Activated CD4-positive, CD25-positive, alpha-beta regulatory T cell treated with anti-CD3 and anti-CD28 coated beads, Interleukin-2, amount 50 U/mL, for 16 hours (primary cell): Measurements from ENCODE around the gene DTX2.
"Not testable (repeated sequence)": the region's sequence is repeated elsewhere in the genome, so short reads cannot be mapped to it uniquely, and the experiment has no call there.

Experiments
- DNase-seq: peaks from one replicate; pipeline ENCODE4 v3.0.0-alpha.2; 2020; ENCODE audit warnings: low read depth, low spot score

DTX2 gene

DNA sequence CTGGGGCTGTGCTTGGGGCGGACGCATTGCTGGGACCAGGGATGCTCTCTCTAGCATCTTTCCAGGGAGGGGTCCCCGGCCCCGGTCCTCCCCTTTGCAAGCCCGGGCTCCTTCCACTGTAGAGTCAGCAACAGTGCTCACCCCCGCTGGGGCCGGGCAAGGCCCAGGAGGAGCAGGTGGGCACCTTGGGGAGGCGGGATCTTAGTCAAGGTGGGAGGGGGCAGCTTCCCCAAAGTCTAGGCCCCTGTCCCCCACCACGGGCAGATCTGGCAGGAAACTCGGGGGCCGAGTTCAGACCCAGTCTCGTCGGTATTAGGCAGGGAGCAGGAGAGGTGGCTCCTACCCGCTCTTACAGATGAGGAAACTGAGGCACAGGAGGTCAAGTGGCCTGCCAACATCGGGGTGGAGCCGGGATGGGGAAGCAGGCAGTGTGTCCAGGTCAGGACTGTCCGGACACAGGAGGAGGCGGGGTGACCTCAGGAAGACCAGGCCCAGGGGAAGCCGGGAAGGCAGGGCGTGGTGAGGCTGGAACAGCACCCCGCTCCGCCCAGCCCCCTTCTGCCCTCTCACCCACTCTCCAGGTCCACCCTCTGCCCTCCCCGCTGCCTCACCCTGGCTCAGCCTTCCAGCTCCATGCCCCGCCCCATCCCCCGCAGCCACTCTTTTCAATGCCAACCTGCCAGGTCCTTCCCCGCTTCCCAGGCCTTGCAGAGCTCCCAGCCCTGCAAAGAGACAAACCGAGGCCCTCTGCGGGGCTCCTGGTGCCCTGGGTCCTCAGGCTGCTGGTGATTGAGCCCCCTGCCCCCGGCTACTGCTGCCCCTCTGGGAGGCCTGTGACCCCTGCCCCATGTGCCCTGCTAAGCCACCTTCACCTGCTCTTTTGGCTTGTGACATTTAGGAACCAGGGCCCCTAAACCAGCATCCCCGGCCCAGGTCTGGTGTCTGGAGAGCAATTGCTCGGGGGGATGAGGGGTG lies 50.7 kb downstream of the DTX2 start:
- not testable (repeated sequence) for DNase-seq

DNA sequence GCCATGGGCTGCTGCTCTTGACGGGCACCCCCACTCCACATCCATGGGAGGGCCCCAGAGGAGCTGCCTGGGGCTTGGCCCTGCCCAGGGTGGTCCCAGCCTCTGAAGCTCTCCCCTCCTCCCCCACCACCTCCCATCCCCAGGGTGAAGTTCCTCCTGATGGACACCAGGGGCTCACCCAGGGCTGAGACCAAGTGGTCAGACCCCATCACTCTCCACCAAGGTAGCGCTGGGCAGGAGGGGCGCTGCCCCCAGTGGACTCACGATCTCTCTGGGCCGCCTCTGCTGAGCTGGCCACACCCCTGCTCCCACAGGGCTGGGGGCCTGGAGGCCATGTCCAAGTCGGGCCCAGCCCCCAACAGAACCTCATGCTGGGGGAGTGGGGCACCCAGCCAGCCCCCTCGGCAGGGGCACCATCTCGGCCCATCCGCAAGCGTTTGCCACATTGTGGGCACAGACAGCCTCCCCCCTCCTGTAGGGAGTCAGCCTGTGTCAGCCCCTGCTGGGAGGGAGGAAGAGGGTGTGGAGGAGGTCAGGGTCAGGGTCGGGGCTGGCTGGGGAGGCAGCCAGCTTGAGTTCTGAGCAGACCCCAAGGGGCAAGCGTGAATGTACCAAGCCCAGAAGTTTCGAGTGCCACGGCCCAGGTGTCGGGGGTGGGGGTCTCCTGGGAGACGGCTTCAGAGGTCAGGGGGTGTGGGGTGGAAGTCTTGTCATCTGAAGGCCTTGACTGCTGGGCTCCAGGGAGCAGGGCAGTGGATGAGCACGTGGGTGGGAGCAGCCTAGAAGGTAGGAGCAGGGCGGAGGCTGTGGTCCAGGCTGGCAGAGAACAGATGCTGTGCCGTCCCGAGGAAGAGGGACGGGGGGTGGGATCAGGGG lies 51.7 kb downstream of the DTX2 start:
- no peak for DNase-seq

DNA sequence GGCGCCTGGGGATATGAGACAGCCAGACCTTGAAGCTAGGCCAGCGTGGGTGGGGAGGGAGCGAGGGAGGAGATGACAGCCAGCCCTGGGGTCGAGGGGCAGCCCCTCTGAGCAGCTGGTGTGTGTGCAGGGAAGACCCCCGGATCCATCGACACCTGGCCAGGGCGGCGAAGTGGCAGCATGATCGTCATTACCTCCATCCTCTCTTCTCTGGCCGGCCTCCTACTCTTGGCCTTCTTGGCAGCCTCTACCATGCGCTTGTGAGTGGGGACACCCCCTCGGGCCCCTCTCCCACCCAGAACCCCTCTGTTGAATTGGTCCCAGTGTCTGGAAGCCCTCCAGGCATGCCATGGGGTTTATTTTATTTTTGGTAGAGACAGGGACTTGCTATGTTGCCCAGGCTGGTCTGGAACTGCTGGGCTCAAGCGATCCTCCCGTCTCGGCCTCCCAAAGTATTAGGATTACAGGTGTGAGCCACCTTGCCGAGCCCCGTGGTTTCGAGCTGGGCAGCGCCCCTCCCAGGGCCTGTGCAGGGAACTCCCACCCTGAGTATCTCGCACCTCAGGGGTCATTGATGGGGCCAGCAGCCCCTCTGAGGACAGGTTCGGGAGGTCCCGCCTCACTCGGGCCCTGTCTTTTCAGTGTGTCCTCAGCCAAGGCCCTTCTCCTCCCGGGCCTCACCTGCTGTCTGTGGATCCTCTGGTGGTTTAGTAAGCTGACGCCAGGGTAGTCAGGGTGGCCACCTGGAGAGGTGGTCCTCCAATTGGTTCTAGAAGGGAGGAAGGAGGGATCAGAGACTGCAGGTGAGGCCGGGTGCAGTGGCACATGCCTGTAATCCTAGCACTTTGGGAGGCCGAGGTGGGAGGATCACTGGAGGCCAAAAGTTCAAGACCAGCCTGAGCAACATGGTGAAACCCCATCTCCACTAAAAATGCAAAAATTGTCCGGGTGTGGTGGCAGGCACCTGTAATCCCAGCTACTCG lies 52.6 kb downstream of the DTX2 start:
- DNase-seq = no peak

DNA sequence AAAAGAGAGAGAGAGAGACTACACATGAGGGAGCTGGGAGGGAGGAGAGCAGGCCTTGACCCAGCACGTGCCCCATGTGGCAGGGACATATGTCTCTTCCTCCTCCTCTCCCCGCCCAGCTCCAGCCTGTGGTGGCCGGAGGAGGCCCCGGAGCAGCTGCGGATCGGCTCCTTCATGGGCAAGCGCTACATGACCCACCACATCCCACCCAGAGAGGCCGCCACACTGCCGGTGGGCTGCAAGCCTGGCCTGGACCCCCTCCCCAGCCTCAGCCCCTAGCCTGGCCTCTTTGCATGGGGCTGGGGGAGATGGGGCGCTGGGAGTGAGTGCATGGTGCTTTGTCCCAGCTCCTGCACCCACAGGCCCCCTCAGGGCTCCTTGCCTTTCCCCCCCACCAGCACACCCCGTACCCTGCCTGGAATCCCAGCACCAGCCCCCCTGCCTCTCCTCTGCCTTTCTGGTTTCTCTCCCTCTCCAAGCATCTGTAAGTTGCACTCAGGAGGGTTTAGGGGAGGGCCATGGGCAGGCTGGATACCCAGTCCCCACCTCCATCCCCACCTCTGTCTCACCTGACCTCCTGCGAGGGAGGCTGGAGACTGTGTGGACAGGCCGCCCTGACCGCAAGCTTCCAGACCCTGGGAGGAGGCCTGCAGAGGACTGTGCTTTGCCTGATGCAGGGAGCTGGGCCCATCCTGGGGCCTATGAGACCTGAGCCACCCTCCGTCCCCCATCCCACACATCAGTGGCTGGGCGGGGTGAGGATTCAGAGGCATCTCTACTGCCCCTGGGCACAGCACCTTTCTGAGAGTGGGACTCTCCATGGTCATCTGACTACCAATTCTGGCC lies 53.6 kb downstream of the DTX2 start:
- no peak for DNase-seq

DNA sequence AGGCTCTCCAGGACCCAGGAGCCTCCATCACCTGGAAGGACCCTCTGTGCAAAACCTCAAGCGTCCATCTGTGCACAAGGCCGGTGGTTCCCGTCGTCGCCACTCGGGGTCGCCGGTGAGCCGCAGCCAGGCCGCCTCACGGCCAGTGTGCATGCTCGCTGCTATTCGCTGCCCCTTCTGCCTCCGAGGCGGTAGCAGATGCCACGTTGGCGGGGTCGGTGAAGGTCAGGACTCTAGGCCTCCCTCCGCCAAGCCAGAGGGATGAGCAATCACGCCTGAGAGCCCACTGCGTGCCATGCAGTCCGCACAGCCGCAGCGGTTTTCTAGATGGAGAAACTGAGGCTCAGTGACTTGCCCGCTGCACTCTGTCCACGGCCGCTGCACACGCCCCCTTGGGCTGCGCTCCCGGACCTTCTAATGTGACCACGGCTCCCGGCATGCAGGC lies 54.5 kb downstream of the DTX2 start:
- DNase-seq = no peak

DNA sequence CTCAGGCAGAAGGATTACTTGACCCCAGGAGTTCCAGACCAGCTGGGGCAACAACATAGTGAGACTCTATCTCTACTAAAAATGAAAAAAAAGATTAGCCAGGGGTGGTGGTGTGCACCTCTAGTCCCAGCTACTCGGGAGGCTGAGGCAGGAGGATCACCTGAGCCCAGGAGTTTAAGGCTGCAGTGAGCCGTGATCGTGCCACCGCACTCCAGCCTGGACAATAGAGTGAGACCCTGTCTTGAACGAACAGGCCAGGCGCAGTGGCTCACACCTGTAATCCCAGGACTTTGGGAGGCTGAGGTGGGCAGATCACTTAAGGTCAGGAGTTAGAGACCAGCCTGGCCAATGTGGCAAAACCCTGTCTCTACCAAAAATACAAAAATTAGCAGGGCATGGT lies 55.4 kb downstream of the DTX2 start:
- not testable (repeated sequence) for DNase-seq

DNA sequence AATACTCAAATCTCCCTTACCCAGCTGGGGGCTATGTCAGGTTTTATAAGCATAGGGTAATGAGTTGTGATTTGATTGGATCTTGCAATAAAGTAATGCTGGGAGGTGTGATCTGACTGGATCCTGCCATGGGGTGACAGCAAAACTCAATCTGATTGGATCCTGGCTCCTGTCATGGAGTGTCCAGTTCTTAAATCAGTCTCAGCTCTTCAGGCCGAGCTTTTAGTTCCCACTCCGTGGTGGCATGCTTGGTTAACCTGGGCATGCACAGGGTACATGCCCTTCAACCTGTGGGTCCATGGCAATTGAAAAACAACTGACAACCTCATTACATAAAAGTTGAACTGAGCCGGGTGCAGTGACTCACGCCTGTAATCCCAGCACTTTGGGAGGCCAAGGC lies 64.7 kb downstream of the DTX2 start:
- DNase-seq = not testable (repeated sequence)

DNA sequence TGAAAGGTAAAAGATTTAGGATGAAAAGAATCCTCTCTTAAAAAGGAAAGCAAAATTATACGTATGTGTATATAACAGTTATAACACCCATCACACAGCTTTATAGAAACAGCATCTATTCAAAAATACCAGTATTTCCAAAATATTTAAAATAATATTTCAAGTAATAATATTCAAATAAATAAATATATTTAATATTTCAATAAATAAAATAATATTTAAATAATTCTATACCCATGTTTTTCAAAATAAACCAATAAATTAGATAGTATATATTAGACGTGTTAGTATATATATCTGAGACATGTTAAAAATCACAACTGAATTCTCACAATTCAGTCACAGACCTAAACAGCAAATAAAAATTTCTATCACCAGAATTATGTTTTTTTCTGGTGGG lies 70.1 kb downstream of the DTX2 start:
- DNase-seq = not testable (repeated sequence)

DNA sequence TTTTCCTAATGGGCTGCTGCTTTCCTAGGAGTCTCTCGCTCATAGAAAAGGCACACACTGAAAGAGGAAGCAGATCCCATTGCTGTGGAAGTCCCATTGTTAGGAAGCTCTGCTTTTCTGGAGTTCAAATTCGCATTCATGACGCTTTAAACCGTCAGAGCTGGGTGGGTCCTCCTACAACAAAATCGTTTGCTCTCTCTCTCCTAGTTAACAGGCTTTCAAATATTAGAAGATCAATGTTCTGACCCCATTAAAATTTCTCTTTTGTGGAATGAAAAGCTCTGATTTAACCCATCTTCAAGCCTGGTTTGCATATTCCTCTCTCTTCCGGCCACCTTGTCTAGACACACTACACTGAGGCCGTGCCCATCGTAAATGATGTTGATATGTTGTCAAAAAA lies 81.7 kb downstream of the DTX2 start, which contains the start of gene SPDYE16:
Gene SPDYE16, minus strand, starts transcription at position 101 of the 400 bp plus-strand sequence. CDS start 1,838 bp downstream, outside the sequence.
- not testable (repeated sequence) for DNase-seq

DNA sequence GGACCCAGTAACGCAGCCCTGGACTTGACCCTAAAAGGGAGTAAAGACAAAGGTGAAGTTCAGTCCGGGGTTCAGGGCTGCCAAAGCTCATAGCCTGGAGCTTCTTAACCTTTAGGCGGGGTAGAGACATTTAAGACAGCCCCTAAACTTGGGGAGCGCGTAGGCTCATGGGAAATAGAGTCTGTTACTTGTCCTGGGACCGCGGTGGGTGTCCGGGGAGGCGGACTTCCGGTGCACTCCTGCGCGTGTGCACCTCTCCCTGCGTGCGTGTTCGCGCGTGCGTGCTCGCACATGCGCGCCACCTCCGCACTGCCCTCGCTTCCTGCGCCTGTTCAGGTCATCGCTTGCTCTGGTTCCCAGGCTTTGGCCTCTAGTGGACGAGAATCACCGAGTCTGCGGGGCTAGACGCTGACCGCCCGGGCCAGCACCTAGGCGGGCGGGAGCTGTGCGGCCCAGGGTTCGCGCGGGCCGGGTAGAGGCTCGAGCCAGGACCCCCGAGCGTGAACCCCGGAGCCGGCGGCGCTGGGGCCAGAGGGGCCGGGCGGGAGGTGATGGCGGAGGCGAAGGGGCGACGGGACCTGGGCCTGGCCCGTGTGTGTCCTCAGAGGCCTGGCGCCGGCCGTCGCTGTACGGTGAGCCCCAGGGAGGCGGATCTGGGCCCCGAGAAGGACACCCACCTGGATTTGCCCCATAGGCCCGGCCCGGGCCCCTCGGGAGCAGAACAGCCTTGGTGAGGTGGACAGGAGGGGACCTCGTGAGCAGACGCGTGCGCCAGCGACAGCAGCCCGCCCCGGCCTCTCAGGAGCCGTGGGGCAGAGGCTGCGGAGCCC lies 87.7 kb downstream of the DTX2 start:
- DNase-seq = peak; percentile 67

DNA sequence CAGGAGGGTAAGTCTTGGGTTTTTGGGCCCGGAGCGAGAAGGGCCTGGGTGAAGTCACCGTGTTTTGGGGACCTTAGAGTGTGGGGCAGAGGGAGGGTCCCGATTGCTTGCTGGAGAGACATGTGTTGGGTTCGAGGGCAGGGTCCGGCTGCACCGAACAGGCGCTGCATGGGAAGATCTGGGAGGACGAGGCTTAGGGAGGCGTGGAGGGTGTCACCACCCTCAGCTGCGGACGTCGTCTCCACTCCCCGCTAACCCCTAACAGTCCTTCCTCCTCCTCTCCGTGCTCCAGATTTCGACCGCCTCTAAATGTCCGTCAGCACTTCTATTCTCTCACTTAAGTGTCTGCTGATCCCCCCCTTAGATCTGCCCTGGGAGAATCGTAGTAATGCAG lies 88.3 kb downstream of the DTX2 start:
- DNase-seq = not testable (repeated sequence)

DNA sequence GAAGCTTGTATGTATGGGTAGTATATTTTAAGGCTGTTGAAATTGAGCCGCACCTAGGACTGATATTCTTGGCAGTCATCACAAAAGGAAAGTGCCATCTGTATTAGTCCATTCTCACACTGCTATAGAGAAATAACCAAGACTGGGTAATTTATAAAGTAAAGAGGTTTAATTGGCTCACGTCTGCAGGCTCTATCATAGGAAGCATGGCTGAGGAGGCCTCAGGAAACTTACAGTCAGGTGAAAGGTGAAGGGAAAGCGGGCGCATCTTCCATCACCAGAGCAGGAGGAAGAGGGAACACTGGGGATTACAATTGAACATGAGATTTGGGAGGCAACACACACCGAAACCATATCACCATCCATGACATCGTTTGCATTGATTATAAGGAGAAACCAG lies 90.5 kb downstream of the DTX2 start:
- DNase-seq = not testable (repeated sequence)
